ENCODE data around the gene EPS8.

- TF ChIP-seq POLR2A (IDR thresholded peaks at IDR 0.05) (no peak), CTCF (IDR thresholded peaks at IDR 0.05) (no peak)
Observed at GRCh38 chr12:15662303-15662980, 126.7 kb downstream of the EPS8 start.

All from lower leg skin (tissue), 3 donors.